ENCODE measurements around the gene CDK7. TPM values are rescaled to one million over a fixed set of nuclear protein-coding genes. Genes with fewer than 3 reads are reported as not detected.

The CDK7 gene
- total RNA-seq, 4 donors from 2014 or later = 16.7 to 54.5 (median 24.1) TPM

- no peak for TF ChIP-seq POLR2A (IDR thresholded peaks at IDR 0.05)
- no peak for TF ChIP-seq CTCF (IDR thresholded peaks at IDR 0.05)
- Histone ChIP-seq H3K27me3 (no peaks in the 10 kb centered on the region), H3K9me3 (no peaks in the 10 kb centered on the region), H3K4me3 (replicated peaks in 1 of 3) (no peak overlapping the region), H3K4me1 (no peaks in the 10 kb centered on the region), H3K36me3 (peaks cover 6 to 11% of the 10 kb centered on the region in 2 donors), H3K27ac (no peak overlapping the region)
- intact Hi-C loops (cut with DNase I) = no loop called here
- no peak for DNase-seq
- WGBS, 2 donors = 91 to 95% methylated on average over 5 of the region's 5 CpGs
These were observed 34.2 kb downstream of the CDK7 start for GRCh38 chr5:69268899-69269298.

GRCh38 chr5:69270840-69271239 is 36.2 kb downstream of the CDK7 start:
- Histone ChIP-seq H3K4me1 (no peaks in the 10 kb centered on the region), H3K27ac (no peak overlapping the region), H3K27me3 (no peaks in the 10 kb centered on the region), H3K9me3 (no peaks in the 10 kb centered on the region), H3K36me3 (peaks cover 6 to 11% of the 10 kb centered on the region in 2 donors), H3K4me3 (replicated peaks in 1 of 3) (no peak overlapping the region)
- WGBS, 2 donors = 96 to 97% methylated on average over 1 of the region's 1 CpG
- no peak for TF ChIP-seq CTCF (IDR thresholded peaks at IDR 0.05)
- TF ChIP-seq POLR2A (IDR thresholded peaks at IDR 0.05) = no peak
- intact Hi-C loops (cut with DNase I) = no loop called here
- DNase-seq = no peak

- Histone ChIP-seq H3K4me1 (no peaks in the 10 kb centered on the region), H3K27ac (peak overlapping the region in 1 of 3 donors; percentile 23), H3K27me3 (no peaks in the 10 kb centered on the region), H3K4me3 (replicated peaks in 1 of 3) (no peak overlapping the region), H3K36me3 (peaks cover 8 to 16% of the 10 kb centered on the region in 2 donors), H3K9me3 (no peaks in the 10 kb centered on the region)
- intact Hi-C loops (cut with DNase I) = no loop called here
- WGBS, 2 donors = 41 to 57% methylated on average over 4 of the region's 4 CpGs
- no peak for TF ChIP-seq POLR2A (IDR thresholded peaks at IDR 0.05)
- no peak for TF ChIP-seq CTCF (IDR thresholded peaks at IDR 0.05)
- peak; percentile 83 to 85 for DNase-seq
These were observed 36.7 kb downstream of the CDK7 start for GRCh38 chr5:69271376-69271775.

- intact Hi-C loops (cut with DNase I) = no loop called here
- H3K27ac ChIP-seq = no peak overlapping the region
- H3K27me3 ChIP-seq = no peaks in the 10 kb centered on the region
- H3K4me1 ChIP-seq = no peaks in the 10 kb centered on the region
- H3K36me3 ChIP-seq = peaks cover 15 to 17% of the 10 kb centered on the region in 2 donors
- H3K9me3 ChIP-seq = no peaks in the 10 kb centered on the region
- WGBS, 2 donors = 98 to 99% methylated on average over 7 of the region's 7 CpGs
- TF ChIP-seq POLR2A (IDR thresholded peaks at IDR 0.05) = no peak
- no peak for TF ChIP-seq CTCF (IDR thresholded peaks at IDR 0.05)
- no peak for DNase-seq
- H3K4me3 ChIP-seq (replicated peaks in 1 of 3) = no peak overlapping the region
These were observed 40.9 kb downstream of the CDK7 start for GRCh38 chr5:69275563-69275962.

- H3K27me3 ChIP-seq = no peaks in the 10 kb centered on the region
- no peak overlapping the region for H3K4me3 ChIP-seq (replicated peaks in 1 of 3)
- peaks cover 15 to 20% of the 10 kb centered on the region in 2 donors for H3K36me3 ChIP-seq
- TF ChIP-seq POLR2A (IDR thresholded peaks at IDR 0.05) (no peak), CTCF (IDR thresholded peaks at IDR 0.05) (no peak)
- WGBS, 2 donors = 75 to 86% methylated on average over 5 of the region's 5 CpGs
- no peak overlapping the region for H3K27ac ChIP-seq
- DNase-seq = no peak
- H3K4me1 ChIP-seq = no peaks in the 10 kb centered on the region
- intact Hi-C loops (cut with DNase I) = no loop called here
- no peaks in the 10 kb centered on the region for H3K9me3 ChIP-seq
These were observed 41.9 kb downstream of the CDK7 start for GRCh38 chr5:69276422-69277174.

All from thyroid gland (tissue), 4 donors.